ENCODE data around the gene UNC13D. TPM values are rescaled to one million over a fixed set of nuclear protein-coding genes. Genes with fewer than 3 reads are reported as not detected.
"Not testable (repeated sequence)": the region's sequence is repeated elsewhere in the genome, so short reads cannot be mapped to it uniquely, and the experiment has no call there.

The UNC13D gene
- total RNA-seq, 2 donors from 2014 or later: 25.9 to 35.0 TPM

- DNase-seq: no peak
- intact Hi-C loops (cut with DNase I): no loop called here
Observed at GRCh38 chr17:75812096-75813013, 31.8 kb downstream of the UNC13D start.

GRCh38 chr17:75811174-75811573 lies 33.0 kb downstream of the UNC13D start:
- DNase-seq: no peak
- intact Hi-C loops (cut with DNase I): no loop called here

More at GRCh38 chr17:75812096-75813013, 31.8 kb downstream of the UNC13D start:
- no peaks in the 10 kb centered on the region for H3K27me3 ChIP-seq
- H3K4me1 ChIP-seq: no peaks in the 10 kb centered on the region
- H3K4me3 ChIP-seq: no peak overlapping the region
- no peak overlapping the region for H3K9ac ChIP-seq (ENCODE audit: low read depth in 2 of 2, low read length in 2 of 2)
- H3K9me3 ChIP-seq: no peaks in the 10 kb centered on the region
- H3K36me3 ChIP-seq: peaks cover 14% of the 10 kb centered on the region
- TF ChIP-seq CTCF (IDR thresholded peaks at IDR 0.05): no peak
- H3K27ac ChIP-seq: no peak overlapping the region

GRCh38 chr17:75810756-75811155 lies 33.4 kb downstream of the UNC13D start:
- H3K27ac ChIP-seq; intact Hi-C loops (cut with DNase I); H3K27me3 ChIP-seq; H3K9me3 ChIP-seq; DNase-seq; H3K4me1 ChIP-seq; H3K9ac ChIP-seq (ENCODE audit: low read depth in 2 of 2, low read length in 2 of 2); H3K4me3 ChIP-seq: not testable (repeated sequence)
- peaks cover 14% of the 10 kb centered on the region for H3K36me3 ChIP-seq

More at GRCh38 chr17:75811174-75811573, 33.0 kb downstream of the UNC13D start:
- H3K27ac ChIP-seq: no peak overlapping the region
- no peaks in the 10 kb centered on the region for H3K27me3 ChIP-seq
- H3K9me3 ChIP-seq: no peaks in the 10 kb centered on the region
- no peak overlapping the region for H3K4me3 ChIP-seq
- H3K36me3 ChIP-seq: peaks cover 14% of the 10 kb centered on the region
- H3K4me1 ChIP-seq: no peaks in the 10 kb centered on the region
- H3K9ac ChIP-seq (ENCODE audit: low read depth in 2 of 2, low read length in 2 of 2): no peak overlapping the region
- no peak for TF ChIP-seq CTCF (IDR thresholded peaks at IDR 0.05)

- Histone ChIP-seq H3K36me3 (peaks cover 14% of the 10 kb centered on the region), H3K27ac (no peak overlapping the region), H3K4me3 (no peak overlapping the region), H3K9ac (ENCODE audit: low read depth in 2 of 2, low read length in 2 of 2) (no peak overlapping the region), H3K4me1 (no peaks in the 10 kb centered on the region), H3K27me3 (no peaks in the 10 kb centered on the region), H3K9me3 (no peaks in the 10 kb centered on the region)
- DNase-seq: peak; percentile 61
- intact Hi-C loops (cut with DNase I): no loop called here
- TF ChIP-seq CTCF (IDR thresholded peaks at IDR 0.05): no peak
Observed at GRCh38 chr17:75810216-75810615, 34.0 kb downstream of the UNC13D start.

GRCh38 chr17:75809631-75810111 lies 34.5 kb downstream of the UNC13D start:
- intact Hi-C loops (cut with DNase I): no loop called here
- H3K4me3 ChIP-seq: no peak overlapping the region
- DNase-seq: no peak
- H3K4me1 ChIP-seq: no peaks in the 10 kb centered on the region
- H3K27me3 ChIP-seq: no peaks in the 10 kb centered on the region
- peaks cover 14% of the 10 kb centered on the region for H3K36me3 ChIP-seq
- no peak overlapping the region for H3K27ac ChIP-seq
- no peaks in the 10 kb centered on the region for H3K9me3 ChIP-seq
- TF ChIP-seq CTCF (IDR thresholded peaks at IDR 0.05): no peak
- H3K9ac ChIP-seq (ENCODE audit: low read depth in 2 of 2, low read length in 2 of 2): no peak overlapping the region

All from colonic mucosa (tissue), 4 donors.